OCI-LY7 (cell line): Measurements from ENCODE around the gene RSPRY1. TPM values are rescaled to one million over a fixed set of nuclear protein-coding genes. Genes with fewer than 3 reads are reported as not detected.

Experiments
- BruUV-seq: library from RNA; stranded (reverse); fragments of 400-500 nt; replicated peaks from 2 replicates; lab custom pipeline; 2021; lab: Mats Ljungman, UMichigan
- CTCF ChIA-PET: fragments of 300-600 bp; sonication (Branson Sonifier 250); formaldehyde crosslinking; loops from one replicate; lab custom pipeline; 2022; ENCODE audit warnings: antibody characterized with exemption; ENCODE audit not compliant: unreplicated experiment; lab: Charles Lee
- POLR2A ChIA-PET: fragments of 300-600 bp; sonication (Branson Sonifier 250); formaldehyde crosslinking; loops from one replicate; lab custom pipeline; 2022; ENCODE audit warnings: antibody characterized with exemption; lab: Charles Lee
- DNase-seq: peaks from one replicate; pipeline ENCODE4 v3.0.0-alpha.2; 2015; ENCODE audit warnings: low spot score
- H2AFZ ChIP-seq: fragments of 200-600 bp; sonication (generic), shearing (Covaris generic); 2 replicates; pipeline ENCODE4 v1.6.1; 2014; ENCODE audit warnings: mild to moderate bottlenecking, antibody characterized with exemption, low read length, moderate library complexity
- H3K27ac ChIP-seq: fragments of 200-600 bp; sonication (generic); 2 replicates; pipeline ENCODE4 v1.5.1; 2014; ENCODE audit warnings: mixed run types, low read depth, mild to moderate bottlenecking, moderate library complexity, low read length, inconsistent platforms; ENCODE audit not compliant: poor library complexity, severe bottlenecking
- H3K36me3 ChIP-seq: fragments of 200-600 bp; sonication (generic); 2 replicates; pipeline ENCODE4 v1.6.1; 2014; ENCODE audit warnings: mild to moderate bottlenecking, antibody characterized with exemption, low read length, moderate library complexity, mixed read lengths; ENCODE audit not compliant: insufficient read depth
- H3K4me1 ChIP-seq: fragments of 200-600 bp; sonication (generic); 2 replicates; pipeline ENCODE4 v1.5.1; 2014; ENCODE audit warnings: mild to moderate bottlenecking, low read length; ENCODE audit not compliant: insufficient read depth, poor library complexity, severe bottlenecking
- H3K4me2 ChIP-seq: fragments of 200-600 bp; sonication (generic); 2 replicates; pipeline ENCODE4 v1.6.1; 2014; ENCODE audit warnings: mild to moderate bottlenecking, low read length
- H3K4me3 ChIP-seq: fragments of 200-600 bp; sonication (generic); 2 replicates; pipeline ENCODE4 v1.5.1; 2014; ENCODE audit warnings: mild to moderate bottlenecking, low read depth, low read length; ENCODE audit not compliant: poor library complexity, severe bottlenecking
- H3K79me2 ChIP-seq: fragments of 200-600 bp; sonication (generic); 2 replicates; pipeline ENCODE4 v1.6.1; 2016; ENCODE audit warnings: low read depth, mild to moderate bottlenecking, low read length, moderate library complexity, mixed read lengths; ENCODE audit not compliant: insufficient read depth
- H3K9me2 ChIP-seq: fragments of 200-600 bp; sonication (generic); 2 replicates; pipeline ENCODE4 v1.6.1; 2016; ENCODE audit warnings: mild to moderate bottlenecking, low read length, mixed read lengths; ENCODE audit not compliant: insufficient read depth
- H3K9me3 ChIP-seq: fragments of 200-600 bp; sonication (generic); 2 replicates; pipeline ENCODE4 v1.6.1; 2014; ENCODE audit warnings: mild to moderate bottlenecking, mixed run types, low read length, mixed read lengths
- H4K20me1 ChIP-seq: fragments of 200-600 bp; sonication (generic); 2 replicates; pipeline ENCODE4 v1.6.1; 2014; ENCODE audit warnings: mild to moderate bottlenecking, antibody characterized with exemption, low read length, moderate library complexity, mixed read lengths; ENCODE audit not compliant: insufficient read depth
- CTCF ChIP-seq: fragments of 200-600 bp; sonication (generic); conservative IDR thresholded peaks from 2 replicates; pipeline ENCODE4 v1.5.1; 2014; ENCODE audit warnings: mild to moderate bottlenecking, antibody characterized with exemption, low read length, moderate library complexity, mixed read lengths
- EZH2phosphoT487 ChIP-seq: fragments of 200-600 bp; sonication (generic); IDR thresholded peaks from 2 replicates; pipeline ENCODE4 v1.6.1; 2018; ENCODE audit warnings: low read depth, borderline replicate concordance, mild to moderate bottlenecking, mixed run types, antibody characterized with exemption, low read length, moderate library complexity, mixed read lengths
- intact Hi-C: fragments of 100-400 bp; cut with micrococcal nuclease; formaldehyde crosslinking; loops from one replicate; pipeline ENCODE4 v1.10.0; 2022; ENCODE audit not compliant: unreplicated experiment
- total RNA-seq, 2 experiments: library from RNA; depleted of rRNA in 1 of 2; stranded (reverse); fragments of >200 nt in 1 of 2; shearing (Covaris generic) in 1 of 2; gene quantifications; 2 replicates each; pipeline ENCODE4 v1.2.3, GENCODE V29; 2014 to 2022

RSPRY1 gene
- total RNA-seq, 2 experiments from 2014 or later: 17.1 to 25.2 TPM

GRCh38 chr16:57175896-57176295, 10.2 kb upstream of the RSPRY1 start:
- no peak for DNase-seq
- CTCF ChIA-PET: no interaction called here
- POLR2A ChIA-PET: interaction anchor here (0.6 to 1.2 kb wide), 3 partner anchors 10 to 794 kb away, joined by 3 read pairs; partner anchors contain the start of genes PSME3IP1 and RSPRY1

GRCh38 chr16:57178196-57178595, 7.9 kb upstream of the RSPRY1 start:
- H3K79me2 ChIP-seq: peaks cover 43% of the 10 kb centered on the region
- CTCF ChIA-PET: no interaction called here
- intact Hi-C loops: no loop called here
- H4K20me1 ChIP-seq: no peaks in the 10 kb centered on the region; the same call in 1 of the 2 replicates
- no peaks in the 10 kb centered on the region for H3K9me2 ChIP-seq
- no peak overlapping the region for H3K27ac ChIP-seq
- no peak for DNase-seq
- BruUV-seq: no TSS peak
- H2AFZ ChIP-seq: no peak overlapping the region
- POLR2A ChIA-PET: interaction anchor here (0.6 kb wide), 1 partner anchor 19 kb away, joined by 3 read pairs; no protein-coding TSS in a partner anchor
- H3K36me3 ChIP-seq: peaks cover 11% of the 10 kb centered on the region
- no peaks in the 10 kb centered on the region for H3K9me3 ChIP-seq
- no peak overlapping the region for H3K4me3 ChIP-seq
- TF ChIP-seq CTCF (no peak), EZH2phosphoT487 (no peak)
- H3K4me2 ChIP-seq: no peak overlapping the region
- peaks cover 5% of the 10 kb centered on the region for H3K4me1 ChIP-seq

More at GRCh38 chr16:57175896-57176295, 10.2 kb upstream of the RSPRY1 start:
- Histone ChIP-seq H3K4me1 (no peaks in the 10 kb centered on the region), H3K79me2 (peaks cover 20% of the 10 kb centered on the region; the same call in 1 of the 2 replicates), H3K9me3 (no peaks in the 10 kb centered on the region), H3K36me3 (peaks cover 34% of the 10 kb centered on the region), H3K4me3 (no peak overlapping the region), H4K20me1 (no peaks in the 10 kb centered on the region; the same call in 1 of the 2 replicates), H3K9me2 (no peaks in the 10 kb centered on the region), H3K4me2 (no peak overlapping the region), H2AFZ (no peak overlapping the region), H3K27ac (no peak overlapping the region)
- TF ChIP-seq EZH2phosphoT487 (no peak), CTCF (no peak)
- BruUV-seq: no TSS peak
- intact Hi-C loops: no loop called here

DNA sequence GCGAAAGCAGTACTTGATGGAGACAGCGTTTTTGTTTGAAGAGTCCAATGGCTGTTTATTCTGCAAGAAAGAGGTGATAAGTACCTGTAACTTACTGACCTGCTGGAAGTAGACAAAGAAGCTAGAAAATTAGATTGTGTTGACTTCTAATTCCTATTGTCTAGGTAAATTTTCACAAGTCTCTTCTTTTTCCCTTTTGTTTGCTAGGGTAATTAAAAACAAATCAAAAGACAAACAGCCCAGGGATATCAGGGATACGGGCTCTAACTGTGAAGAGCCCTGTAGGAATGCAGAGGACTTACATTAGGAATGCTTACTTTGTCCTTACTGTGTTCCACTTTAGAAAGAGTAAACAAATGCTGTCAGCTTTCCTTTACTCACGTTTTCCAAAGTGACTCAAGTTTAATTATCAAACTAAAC, 7.3 kb upstream of the RSPRY1 start:
- no peak overlapping the region for H3K4me2 ChIP-seq
- intact Hi-C loops: no loop called here
- POLR2A ChIA-PET: interaction anchor here (0.6 kb wide), 1 partner anchor 19 kb away, joined by 3 read pairs; no protein-coding TSS in a partner anchor
- H3K4me1 ChIP-seq: peaks cover 11% of the 10 kb centered on the region
- H4K20me1 ChIP-seq: no peaks in the 10 kb centered on the region; the same call in 1 of the 2 replicates
- CTCF ChIA-PET: no interaction called here
- peaks cover 6% of the 10 kb centered on the region; the same call in 1 of the 2 replicates for H3K36me3 ChIP-seq
- no peak overlapping the region for H2AFZ ChIP-seq
- TF ChIP-seq EZH2phosphoT487 (no peak), CTCF (no peak)
- H3K79me2 ChIP-seq: peaks cover 49% of the 10 kb centered on the region
- no TSS peak for BruUV-seq
- H3K9me3 ChIP-seq: no peaks in the 10 kb centered on the region
- no peak overlapping the region for H3K4me3 ChIP-seq
- no peak for DNase-seq
- H3K9me2 ChIP-seq: no peaks in the 10 kb centered on the region
- no peak overlapping the region for H3K27ac ChIP-seq
